ENCODE results near the gene ZNF436. TPM values are rescaled to one million over a fixed set of nuclear protein-coding genes. Genes with fewer than 3 reads are reported as not detected.

ZNF436 gene
- total and polyA plus RNA-seq, 9 of the 15 experiments (the other 6 are each of a cell fraction or from before 2014, with no cell fraction given): 2.1 to 11.3 (median 6.8) TPM

- Histone ChIP-seq H3K9me3 (replicated peaks; ENCODE audit: control insufficient read depth, insufficient read depth, low read depth, low read length) (peaks cover 45% of the 10 kb centered on the region), H2AFZ (ENCODE audit: low read depth, low read length) (no peak overlapping the region), H3K9ac (ENCODE audit: insufficient read depth in 1 of 2, low read depth in 2 of 2, low read length in 2 of 2) (no peak overlapping the region), H3K27ac (ENCODE audit: extremely low read depth, low read depth, low read length) (no peak overlapping the region), H4K20me1 (replicated peaks; ENCODE audit: control insufficient read depth, insufficient read depth, low read length) (no peaks in the 10 kb centered on the region), H3K4me3 (no peak overlapping the region), H3K79me2 (ENCODE audit: control insufficient read depth, insufficient read depth, low read length) (peaks cover 13% of the 10 kb centered on the region), H3K4me2 (ENCODE audit: insufficient read depth, low read length) (no peak overlapping the region), H3K36me3 (ENCODE audit: control insufficient read depth, insufficient read depth, low read length) (peaks cover 64% of the 10 kb centered on the region), H3K4me1 (replicated peaks in 1 of 2; ENCODE audit: control insufficient read depth in 2 of 2, insufficient read depth in 2 of 2, low read length in 2 of 2) (peaks cover 0 to 10% of the 10 kb centered on the region in 2 experiments; a peak in 3 of 5 replicates), H3K9me1 (ENCODE audit: control insufficient read depth, insufficient read depth, low read length) (no peaks in the 10 kb centered on the region), H3K27me3 (ENCODE audit: control insufficient read depth in 2 of 2, insufficient read depth in 2 of 2, low read length in 2 of 2) (no peaks in the 10 kb centered on the region)
- no peak for FAIRE-seq
- POLR2A ChIA-PET: interaction anchor here (0.8 to 2.4 kb wide), 5 partner anchors 9 to 42 kb away, joined by 3 to 11 read pairs (median 3); partner anchors contain the start of gene HNRNPR
- intact Hi-C loops (cut with micrococcal nuclease): no loop called here
- CTCF ChIA-PET (ENCODE audit: low intra/inter-chr PET ratio): no interaction called here
- BruUV-seq (replicated peaks): no TSS peak
- 94% methylated on average over 13 of the region's 13 CpGs for WGBS (ENCODE audit: insufficient coverage, low coverage, missing lambda C conversion rate)
- in situ Hi-C loops (cut with MboI): no loop called here
- 0 out of 3 replicates have a peak, but pooled peaks have one; percentile 25 for ATAC-seq
- peak in 2 of 4 experiments; percentile 8 to 40 for DNase-seq (ENCODE audit: extremely low read depth in 1 of 4, low spot score in 3 of 4)
- TF ChIP-seq ZFP30 (CRISPR knock-in tag; IDR thresholded peaks at IDR 0.05; ENCODE audit: borderline replicate concordance): no peak
- TF ChIP-seq POLR2AphosphoS2 (IDR thresholded peaks at IDR 0.05; ENCODE audit: low read length): no peak
- TF ChIP-seq POLR2A (conservative IDR thresholded peaks at IDR 0.05): peak; percentile 37; the same call in 1 of the 2 replicates
- peak; percentile 56 to 75; a peak in 2 of 4 replicates for TF ChIP-seq KDM1A (IDR thresholded peaks at IDR 0.05)
- peak; percentile 86 for TF ChIP-seq PTBP1 (IDR thresholded peaks at IDR 0.05; ENCODE audit: low read depth, low read length)
- no peak for TF ChIP-seq FOXA3 (CRISPR knock-in tag; conservative IDR thresholded peaks at IDR 0.05 in 1 of 2, IDR thresholded peaks at IDR 0.05 in 1 of 2)
- TF ChIP-seq CBX1 (IDR thresholded peaks at IDR 0.05; ENCODE audit: low read depth): peak; percentile 98
- TF ChIP-seq, protein P1, sequence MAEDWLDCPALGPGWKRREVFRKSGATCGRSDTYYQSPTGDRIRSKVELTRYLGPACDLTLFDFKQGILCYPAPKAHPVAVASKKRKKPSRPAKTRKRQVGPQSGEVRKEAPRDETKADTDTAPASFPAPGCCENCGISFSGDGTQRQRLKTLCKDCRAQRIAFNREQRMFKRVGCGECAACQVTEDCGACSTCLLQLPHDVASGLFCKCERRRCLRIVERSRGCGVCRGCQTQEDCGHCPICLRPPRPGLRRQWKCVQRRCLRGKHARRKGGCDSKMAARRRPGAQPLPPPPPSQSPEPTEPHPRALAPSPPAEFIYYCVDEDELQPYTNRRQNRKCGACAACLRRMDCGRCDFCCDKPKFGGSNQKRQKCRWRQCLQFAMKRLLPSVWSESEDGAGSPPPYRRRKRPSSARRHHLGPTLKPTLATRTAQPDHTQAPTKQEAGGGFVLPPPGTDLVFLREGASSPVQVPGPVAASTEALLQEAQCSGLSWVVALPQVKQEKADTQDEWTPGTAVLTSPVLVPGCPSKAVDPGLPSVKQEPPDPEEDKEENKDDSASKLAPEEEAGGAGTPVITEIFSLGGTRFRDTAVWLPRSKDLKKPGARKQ (CRISPR knock-in tag; IDR thresholded peaks at IDR 0.05): 0 out of 2 replicates have a peak, but pooled peaks have one; percentile 48
- no peak for TF ChIP-seq SP2 (IDR thresholded peaks at IDR 0.05; ENCODE audit: extremely low read depth, low read depth, low read length, poor library complexity, severe bottlenecking)
- TF ChIP-seq ARNT (IDR thresholded peaks at IDR 0.05): peak; percentile 33 to 68; a peak in 2 of 4 replicates
- TF ChIP-seq, protein P2, sequence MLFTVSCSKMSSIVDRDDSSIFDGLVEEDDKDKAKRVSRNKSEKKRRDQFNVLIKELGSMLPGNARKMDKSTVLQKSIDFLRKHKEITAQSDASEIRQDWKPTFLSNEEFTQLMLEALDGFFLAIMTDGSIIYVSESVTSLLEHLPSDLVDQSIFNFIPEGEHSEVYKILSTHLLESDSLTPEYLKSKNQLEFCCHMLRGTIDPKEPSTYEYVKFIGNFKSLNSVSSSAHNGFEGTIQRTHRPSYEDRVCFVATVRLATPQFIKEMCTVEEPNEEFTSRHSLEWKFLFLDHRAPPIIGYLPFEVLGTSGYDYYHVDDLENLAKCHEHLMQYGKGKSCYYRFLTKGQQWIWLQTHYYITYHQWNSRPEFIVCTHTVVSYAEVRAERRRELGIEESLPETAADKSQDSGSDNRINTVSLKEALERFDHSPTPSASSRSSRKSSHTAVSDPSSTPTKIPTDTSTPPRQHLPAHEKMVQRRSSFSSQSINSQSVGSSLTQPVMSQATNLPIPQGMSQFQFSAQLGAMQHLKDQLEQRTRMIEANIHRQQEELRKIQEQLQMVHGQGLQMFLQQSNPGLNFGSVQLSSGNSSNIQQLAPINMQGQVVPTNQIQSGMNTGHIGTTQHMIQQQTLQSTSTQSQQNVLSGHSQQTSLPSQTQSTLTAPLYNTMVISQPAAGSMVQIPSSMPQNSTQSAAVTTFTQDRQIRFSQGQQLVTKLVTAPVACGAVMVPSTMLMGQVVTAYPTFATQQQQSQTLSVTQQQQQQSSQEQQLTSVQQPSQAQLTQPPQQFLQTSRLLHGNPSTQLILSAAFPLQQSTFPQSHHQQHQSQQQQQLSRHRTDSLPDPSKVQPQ (CRISPR knock-in tag; IDR thresholded peaks at IDR 0.05; ENCODE audit: borderline replicate concordance): no peak
- TF ChIP-seq, protein P3, sequence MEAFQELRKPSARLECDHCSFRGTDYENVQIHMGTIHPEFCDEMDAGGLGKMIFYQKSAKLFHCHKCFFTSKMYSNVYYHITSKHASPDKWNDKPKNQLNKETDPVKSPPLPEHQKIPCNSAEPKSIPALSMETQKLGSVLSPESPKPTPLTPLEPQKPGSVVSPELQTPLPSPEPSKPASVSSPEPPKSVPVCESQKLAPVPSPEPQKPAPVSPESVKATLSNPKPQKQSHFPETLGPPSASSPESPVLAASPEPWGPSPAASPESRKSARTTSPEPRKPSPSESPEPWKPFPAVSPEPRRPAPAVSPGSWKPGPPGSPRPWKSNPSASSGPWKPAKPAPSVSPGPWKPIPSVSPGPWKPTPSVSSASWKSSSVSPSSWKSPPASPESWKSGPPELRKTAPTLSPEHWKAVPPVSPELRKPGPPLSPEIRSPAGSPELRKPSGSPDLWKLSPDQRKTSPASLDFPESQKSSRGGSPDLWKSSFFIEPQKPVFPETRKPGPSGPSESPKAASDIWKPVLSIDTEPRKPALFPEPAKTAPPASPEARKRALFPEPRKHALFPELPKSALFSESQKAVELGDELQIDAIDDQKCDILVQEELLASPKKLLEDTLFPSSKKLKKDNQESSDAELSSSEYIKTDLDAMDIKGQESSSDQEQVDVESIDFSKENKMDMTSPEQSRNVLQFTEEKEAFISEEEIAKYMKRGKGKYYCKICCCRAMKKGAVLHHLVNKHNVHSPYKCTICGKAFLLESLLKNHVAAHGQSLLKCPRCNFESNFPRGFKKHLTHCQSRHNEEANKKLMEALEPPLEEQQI (IDR thresholded peaks at IDR 0.05): 0 out of 2 replicates have a peak, but pooled peaks have one; percentile 26
These were observed 7.4 kb downstream of the ZNF436 start for GRCh38 chr1:23362218-23362713.
